Neuronal stem cell (in vitro differentiated cells): Measurements from ENCODE around the gene CPLX3. TPM values are rescaled to one million over a fixed set of nuclear protein-coding genes. Genes with fewer than 3 reads are reported as not detected.

ENCODE experiments used
- DNase-seq: peaks from one replicate; pipeline ENCODE4 v3.0.0-alpha.2; 2013; ENCODE audit warnings: low spot score
- H2AFZ ChIP-seq: one replicate; pipeline ENCODE4 v1.6.1; 2013; ENCODE audit warnings: mild to moderate bottlenecking, low read length, inconsistent platforms
- H2AK5ac ChIP-seq: 2 replicates; pipeline ENCODE4 v1.6.1; 2013; ENCODE audit warnings: low read depth, mild to moderate bottlenecking, inconsistent platforms, low read length, moderate library complexity, mixed read lengths
- H2BK120ac ChIP-seq: 2 replicates; pipeline ENCODE4 v1.6.1; 2013; ENCODE audit warnings: low read depth, mild to moderate bottlenecking, inconsistent platforms, low read length, moderate library complexity, mixed read lengths
- H2BK12ac ChIP-seq: one replicate; pipeline ENCODE4 v1.6.1; 2013; ENCODE audit warnings: low read length, inconsistent platforms
- H2BK15ac ChIP-seq: 2 replicates; pipeline ENCODE4 v1.6.1; 2013; ENCODE audit warnings: mild to moderate bottlenecking, low read length, inconsistent platforms, mixed read lengths
- H2BK5ac ChIP-seq: one replicate; pipeline ENCODE4 v1.6.1; 2013; ENCODE audit warnings: inconsistent platforms, mild to moderate bottlenecking, low read length, moderate library complexity
- H3K14ac ChIP-seq: one replicate; pipeline ENCODE4 v1.6.1; 2013; ENCODE audit warnings: low read length, inconsistent platforms
- H3K18ac ChIP-seq: 2 replicates; pipeline ENCODE4 v1.6.1; 2013; ENCODE audit warnings: low read length, inconsistent platforms
- H3K23ac ChIP-seq: 2 replicates; pipeline ENCODE4 v1.6.1; 2013; ENCODE audit warnings: low read depth, mild to moderate bottlenecking, mixed read lengths, low read length, inconsistent platforms; ENCODE audit not compliant: poor library complexity
- H3K27ac ChIP-seq: replicated peaks from 3 replicates; pipeline ENCODE4 v1.5.1; 2013; ENCODE audit warnings: low read length, inconsistent platforms
- H3K27me3 ChIP-seq, 3 experiments: 2 replicates each; pipeline ENCODE4 v1.6.1; 2013; ENCODE audit warnings: low read length in 3 of 3, mild to moderate bottlenecking in 2 of 3, inconsistent platforms in 1 of 3, low read depth in 1 of 3, mixed read lengths in 1 of 3, moderate library complexity in 1 of 3; ENCODE audit not compliant: control insufficient read depth in 3 of 3, insufficient read depth in 3 of 3
- H3K36me3 ChIP-seq, 2 donors: replicated peaks in 1 of 2; 2 replicates each; pipeline ENCODE4 v1.6.1; 2013; ENCODE audit warnings: low read length in 2 of 2; ENCODE audit not compliant: control insufficient read depth in 2 of 2, insufficient read depth in 2 of 2
- H3K4ac ChIP-seq: 2 replicates; pipeline ENCODE4 v1.6.1; 2013; ENCODE audit warnings: inconsistent platforms, mild to moderate bottlenecking, low read length, moderate library complexity
- H3K4me1 ChIP-seq, 2 donors: 1 replicate in 1 of 2; 2 replicates in 1 of 2; pipeline ENCODE4 v1.6.1; 2013; ENCODE audit warnings: low read length in 2 of 2, low read depth in 1 of 2; ENCODE audit not compliant: control insufficient read depth in 2 of 2, insufficient read depth in 1 of 2
- H3K4me2 ChIP-seq: one replicate; pipeline ENCODE4 v1.6.1; 2013; ENCODE audit warnings: mild to moderate bottlenecking, low read length, inconsistent platforms; ENCODE audit not compliant: insufficient read depth, poor library complexity, severe bottlenecking
- H3K4me3 ChIP-seq, 2 donors: 2 replicates each; pipeline ENCODE4 v1.5.1; 2013; ENCODE audit warnings: low read length in 2 of 2, mild to moderate bottlenecking in 2 of 2, inconsistent platforms in 1 of 2, moderate library complexity in 1 of 2
- H3K79me1 ChIP-seq: one replicate; pipeline ENCODE4 v1.6.1; 2013; ENCODE audit warnings: low read depth, mild to moderate bottlenecking, inconsistent platforms, low read length, moderate library complexity
- H3K9ac ChIP-seq: one replicate; pipeline ENCODE4 v1.6.1; 2013; ENCODE audit warnings: mild to moderate bottlenecking, low read depth, low read length, inconsistent platforms; ENCODE audit not compliant: poor library complexity
- H3K9me3 ChIP-seq, 2 donors: replicated peaks in 1 of 2; 2 replicates each; pipeline versions ENCODE3 to v1.6.1; 2013; ENCODE audit warnings: low read length in 2 of 2, mild to moderate bottlenecking in 2 of 2, inconsistent platforms in 1 of 2, low read depth in 1 of 2, mixed read lengths in 1 of 2, moderate library complexity in 1 of 2; ENCODE audit not compliant: control insufficient read depth in 2 of 2, insufficient read depth in 1 of 2
- H4K8ac ChIP-seq: one replicate; pipeline ENCODE4 v1.6.1; 2013; ENCODE audit warnings: low read depth, mild to moderate bottlenecking, inconsistent platforms, low read length, moderate library complexity
- H4K91ac ChIP-seq: one replicate; pipeline ENCODE4 v1.6.1; 2013; ENCODE audit warnings: low read length, low read depth, mild to moderate bottlenecking, inconsistent platforms; ENCODE audit not compliant: poor library complexity
- WGBS, 2 donors: extraction: QIAGEN DNeasy Blood & Tissue Kit; methylation state at CpG; one replicate each; pipeline ENCODE4 v1.1.7; 2013; ENCODE audit warnings: missing lambda C conversion rate in 2 of 2, mixed read lengths in 1 of 2; ENCODE audit not compliant: insufficient read length in 2 of 2, insufficient replicate concordance in 1 of 2; ENCODE audit errors: extremely low coverage in 2 of 2; 5-methylcytosine and 5-hydroxymethylcytosine counted together
- polyA plus RNA-seq, 2 experiments: library from polyadenylated mRNA; stranded (reverse); fragments of 200-250 nt; gene quantifications; one replicate each; pipeline ENCODE4 v1.2.3, GENCODE V29; 2013

CPLX3 gene
- polyA plus RNA-seq (2013, experiment 1 of 2) = 0.03 TPM
- polyA plus RNA-seq (2013, experiment 2 of 2) = 0.03 TPM

GRCh38 chr15:74826364-74826819 is at the start of gene CPLX3:
CPLX3 (plus strand) TSS chr15:74826627; CDS start chr15:74826704, 77 bp downstream.
- no peak within 1 kb of the TSS for H4K8ac ChIP-seq
- peak within 1 kb of the TSS; percentile 9 for H3K9ac ChIP-seq
- H3K23ac ChIP-seq = no peak within 1 kb of the TSS
- peak; percentile 53 for DNase-seq
- no peak within 1 kb of the TSS for H2AFZ ChIP-seq
- H2BK5ac ChIP-seq = no peak within 1 kb of the TSS
- H2BK12ac ChIP-seq = no peak within 1 kb of the TSS
- no CpG with 5 or more reads among the region's 44 CpGs for WGBS, 2 donors
- no peak within 1 kb of the TSS for H2BK120ac ChIP-seq
- peaks cover 0 to 93% (median 28%) of the 10 kb centered on the region in 3 experiments for H3K27me3 ChIP-seq
- H3K4me2 ChIP-seq = no peak within 1 kb of the TSS
- peaks cover 3 to 6% of the 10 kb centered on the region in 2 donors for H3K4me1 ChIP-seq
- no peak within 1 kb of the TSS for H3K4me3 ChIP-seq
- peak within 1 kb of the TSS; percentile 49 for H3K18ac ChIP-seq
- H3K14ac ChIP-seq = no peak within 1 kb of the TSS
- no peak within 1 kb of the TSS for H4K91ac ChIP-seq
- no peak within 1 kb of the TSS for H2AK5ac ChIP-seq
- no peaks in the 10 kb centered on the region for H3K79me1 ChIP-seq
- no peaks in the 10 kb centered on the region for H3K36me3 ChIP-seq
- no peak within 1 kb of the TSS for H3K27ac ChIP-seq
- no peak within 1 kb of the TSS for H3K4ac ChIP-seq
- H3K9me3 ChIP-seq = no peaks in the 10 kb centered on the region
- no peak within 1 kb of the TSS for H2BK15ac ChIP-seq

DNA sequence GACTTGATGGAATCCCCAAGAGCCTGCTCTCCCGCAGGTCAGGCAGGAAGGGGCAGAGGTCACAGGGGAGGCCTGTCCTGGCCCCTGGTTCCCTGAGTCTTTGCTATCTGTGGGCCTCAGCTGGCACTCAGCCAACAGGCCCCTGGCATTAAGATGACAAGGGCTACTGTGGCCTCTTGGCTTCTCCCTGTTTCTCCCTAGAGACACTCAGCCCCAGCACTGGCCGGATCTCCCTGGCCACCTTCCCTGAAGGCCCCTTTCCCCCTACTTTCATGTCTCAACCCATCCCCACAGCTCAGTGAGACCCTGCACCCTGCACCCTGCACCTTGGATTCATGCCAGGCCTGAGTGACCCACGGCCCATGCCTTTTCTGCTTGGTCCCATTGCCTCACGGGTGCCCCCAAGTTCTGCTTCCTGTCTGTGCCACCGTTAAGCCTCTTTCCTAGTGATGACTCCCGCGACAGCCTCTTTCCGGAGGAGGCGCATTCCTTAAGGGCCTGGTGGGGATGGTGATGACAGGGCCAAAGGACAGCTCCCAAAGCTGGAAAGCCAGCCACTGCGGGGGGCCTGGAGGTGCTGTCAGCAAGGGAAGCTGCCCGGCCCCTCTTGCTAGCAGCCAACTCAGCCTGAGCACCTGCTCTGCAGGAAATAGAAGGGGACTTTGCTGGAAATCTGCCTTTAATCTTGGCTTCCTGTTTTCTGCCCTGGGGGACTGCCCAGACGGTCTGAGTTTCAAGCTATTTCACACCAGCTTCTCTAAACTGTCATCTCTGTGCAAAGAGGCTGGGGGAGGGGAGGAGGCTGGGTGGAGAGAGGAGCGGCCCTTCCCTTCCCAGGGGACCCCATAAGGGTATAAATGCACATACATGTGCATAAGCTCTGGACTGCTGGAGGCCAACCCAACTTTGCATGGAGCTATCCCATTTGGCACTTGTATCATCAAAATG is 49.3 kb upstream of the CPLX3 start:
- H2BK12ac ChIP-seq = no peak overlapping the region
- peaks cover 21 to 37% of the 10 kb centered on the region in 2 donors for H3K4me1 ChIP-seq
- no peak overlapping the region for H3K14ac ChIP-seq
- H2BK5ac ChIP-seq = no peak overlapping the region
- no peak overlapping the region for H3K9ac ChIP-seq
- peak overlapping the region; percentile 74 for H2AK5ac ChIP-seq
- DNase-seq = no peak
- no peaks in the 10 kb centered on the region for H3K79me1 ChIP-seq
- H2BK15ac ChIP-seq = peak overlapping the region; percentile 70
- no CpG with 5 or more reads among the region's 13 CpGs for WGBS, 2 donors
- no peak overlapping the region for H3K4me2 ChIP-seq
- H2AFZ ChIP-seq = peak overlapping the region; percentile 63
- H3K4ac ChIP-seq = no peak overlapping the region
- peak overlapping the region; percentile 22 for H3K18ac ChIP-seq
- H3K36me3 ChIP-seq = no peaks in the 10 kb centered on the region
- H3K27ac ChIP-seq = no peak overlapping the region
- H3K4me3 ChIP-seq = no peak overlapping the region
- H3K23ac ChIP-seq = no peak overlapping the region
- no peak overlapping the region for H2BK120ac ChIP-seq
- H4K8ac ChIP-seq = no peak overlapping the region
- H3K27me3 ChIP-seq = peaks cover 0 to 14% (median 0%) of the 10 kb centered on the region in 3 experiments
- no peak overlapping the region for H4K91ac ChIP-seq
- no peaks in the 10 kb centered on the region for H3K9me3 ChIP-seq

DNA sequence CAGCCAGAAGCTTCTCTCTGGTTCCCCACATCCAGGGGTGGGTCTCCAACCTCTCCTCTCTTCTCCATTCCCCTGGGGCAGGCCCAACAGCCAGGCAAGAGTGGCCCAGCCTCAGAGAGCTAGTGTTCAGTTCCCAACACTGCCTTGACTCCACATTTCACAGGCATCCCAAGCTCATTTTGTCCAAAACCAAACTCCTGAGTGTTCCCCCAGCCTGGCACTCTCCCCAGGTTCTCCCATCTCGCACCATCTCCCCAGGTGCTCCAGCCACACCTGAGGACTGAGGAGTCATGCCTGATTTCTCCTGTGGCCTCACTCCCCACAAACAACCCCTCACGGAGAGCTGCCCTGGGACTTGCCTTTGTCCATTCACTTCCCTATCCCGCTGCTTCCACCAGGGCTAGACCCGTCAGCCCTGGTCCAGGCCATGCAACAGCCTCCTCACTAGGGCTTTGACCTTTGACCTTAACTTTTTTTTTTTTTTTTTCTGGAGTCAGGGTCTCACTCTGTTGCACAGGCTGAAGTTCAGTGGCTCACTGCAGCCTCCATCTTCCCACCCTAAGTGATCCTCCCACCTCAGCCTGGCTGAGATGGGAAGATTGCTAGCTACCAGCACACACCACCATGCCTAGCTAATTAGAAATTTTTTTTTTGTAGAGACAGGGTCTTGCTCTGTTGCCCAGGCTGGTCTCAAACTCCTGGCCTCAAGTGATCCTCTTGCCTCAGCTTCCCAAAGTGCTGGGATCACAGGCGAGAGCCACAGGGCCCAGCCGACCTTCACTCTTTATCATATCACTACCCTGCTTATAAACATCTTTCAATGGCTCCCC is 48.4 kb upstream of the CPLX3 start:
- Histone ChIP-seq H3K27me3 (peaks cover 0 to 14% (median 0%) of the 10 kb centered on the region in 3 experiments), H3K4ac (no peak overlapping the region), H3K36me3 (no peaks in the 10 kb centered on the region), H3K18ac (no peak overlapping the region), H2AK5ac (no peak overlapping the region), H3K79me1 (peaks cover 5% of the 10 kb centered on the region), H3K14ac (no peak overlapping the region), H2BK120ac (no peak overlapping the region), H2BK15ac (no peak overlapping the region), H3K23ac (no peak overlapping the region), H4K91ac (no peak overlapping the region), H3K9me3 (no peaks in the 10 kb centered on the region), H3K4me1 (peaks cover 22 to 36% of the 10 kb centered on the region in 2 donors), H2BK12ac (no peak overlapping the region), H4K8ac (no peak overlapping the region), H3K4me2 (no peak overlapping the region), H2AFZ (peak overlapping the region; percentile 63), H3K9ac (no peak overlapping the region), H3K27ac (no peak overlapping the region), H3K4me3 (no peak overlapping the region), H2BK5ac (no peak overlapping the region)
- no CpG with 5 or more reads among the region's 6 CpGs for WGBS, 2 donors
- no peak for DNase-seq
